IMR-90 (cell line): ENCODE data around the gene ADORA2A. TPM values are rescaled to one million over a fixed set of nuclear protein-coding genes. Genes with fewer than 3 reads are reported as not detected.
"Not testable (repeated sequence)": the region's sequence is repeated elsewhere in the genome, so short reads cannot be mapped to it uniquely, and the experiment has no call there.

Experiments used
- ATAC-seq: fragments of 200-7000 bp; cut with Tn5 transposase; 2 replicates; pipeline ENCODE4 v1.9.1; 2020; ENCODE audit warnings: low read depth, mild to moderate bottlenecking, moderate library complexity
- BruUV-seq: library from RNA; stranded (reverse); fragments of 400-500 nt; replicated peaks from 2 replicates; lab custom pipeline; 2021; lab: Mats Ljungman, UMichigan
- CTCF ChIA-PET: fragments of 300-600 bp; formaldehyde crosslinking; extraction: SDS; loops from one replicate; lab custom pipeline; 2021; ENCODE audit warnings: antibody characterized with exemption; lab: Yijun Ruan, JAX
- POLR2A ChIA-PET: fragments of 300-600 bp; sonication (Branson Sonifier 250); formaldehyde crosslinking; loops from one replicate; lab custom pipeline; 2022; ENCODE audit warnings: antibody characterized with exemption; ENCODE audit not compliant: unreplicated experiment; lab: Charles Lee
- DNase-seq: peaks from one replicate; pipeline ENCODE4 v3.0.0; 2013
- H2AFZ ChIP-seq: replicated peaks from 2 replicates; pipeline ENCODE3; 2013; ENCODE audit warnings: low read length, mild to moderate bottlenecking; ENCODE audit not compliant: poor library complexity
- H2AK5ac ChIP-seq: 2 replicates; pipeline ENCODE4 v1.6.1; 2013; ENCODE audit warnings: low read depth, low read length, inconsistent platforms
- H2AK9ac ChIP-seq: replicated peaks from 2 replicates; pipeline ENCODE3; 2013; ENCODE audit warnings: mild to moderate bottlenecking, low read depth, low read length, moderate library complexity; ENCODE audit not compliant: poor library complexity
- H2BK120ac ChIP-seq: 2 replicates; pipeline ENCODE4 v1.6.1; 2013; ENCODE audit warnings: low read depth, low read length, inconsistent platforms
- H2BK15ac ChIP-seq: 3 replicates; pipeline ENCODE4 v1.6.1; 2013; ENCODE audit warnings: low read depth, low read length, inconsistent platforms
- H2BK20ac ChIP-seq: 2 replicates; pipeline ENCODE4 v1.6.1; 2013; ENCODE audit warnings: low read depth, mild to moderate bottlenecking, inconsistent platforms, low read length, moderate library complexity
- H2BK5ac ChIP-seq: 2 replicates; pipeline ENCODE4 v1.6.1; 2013; ENCODE audit warnings: mild to moderate bottlenecking, low read depth, low read length, inconsistent platforms; ENCODE audit not compliant: poor library complexity, severe bottlenecking
- H3K14ac ChIP-seq: replicated peaks from 2 replicates; pipeline ENCODE4 v1.6.1; 2013; ENCODE audit warnings: low read depth, low read length, inconsistent platforms
- H3K18ac ChIP-seq: 2 replicates; pipeline ENCODE4 v1.6.1; 2013; ENCODE audit warnings: low read depth, low read length, control low read depth
- H3K23ac ChIP-seq: 2 replicates; pipeline ENCODE4 v1.6.1; 2013; ENCODE audit warnings: low read depth, low read length, inconsistent platforms
- H3K27ac ChIP-seq: 2 replicates; pipeline ENCODE4 v1.5.1; 2013; ENCODE audit warnings: mild to moderate bottlenecking, control low read depth, low read length; ENCODE audit not compliant: insufficient read depth
- H3K27me3 ChIP-seq: 2 replicates; pipeline ENCODE4 v1.6.1; 2013; ENCODE audit warnings: low read length; ENCODE audit not compliant: control insufficient read depth, insufficient read depth
- H3K36me3 ChIP-seq: 2 replicates; pipeline ENCODE4 v1.6.1; 2013; ENCODE audit warnings: low read length, mixed read lengths; ENCODE audit not compliant: control insufficient read depth, insufficient read depth
- H3K4ac ChIP-seq: 2 replicates; pipeline ENCODE4 v1.6.1; 2013; ENCODE audit warnings: low read depth, low read length, inconsistent platforms
- H3K4me1 ChIP-seq: 2 replicates; pipeline ENCODE4 v1.6.1; 2013; ENCODE audit warnings: low read length, mixed read lengths; ENCODE audit not compliant: control insufficient read depth, insufficient read depth
- H3K4me2 ChIP-seq: 2 replicates; pipeline ENCODE4 v1.6.1; 2013; ENCODE audit warnings: low read depth, mild to moderate bottlenecking, control low read depth, low read length, moderate library complexity
- H3K4me3 ChIP-seq: 2 replicates; pipeline ENCODE4 v1.5.1; 2013; ENCODE audit warnings: low read depth, mild to moderate bottlenecking, control low read depth, low read length, moderate library complexity; ENCODE audit not compliant: insufficient read depth
- H3K56ac ChIP-seq: 2 replicates; pipeline ENCODE4 v1.6.1; 2013; ENCODE audit warnings: low read length, inconsistent platforms; ENCODE audit not compliant: insufficient read depth; ENCODE audit errors: extremely low read depth
- H3K79me1 ChIP-seq, 2 experiments: 2 replicates each; pipeline ENCODE4 v1.6.1; 2013; ENCODE audit warnings: low read length in 2 of 2, inconsistent platforms in 1 of 2, low read depth in 1 of 2
- H3K9ac ChIP-seq: 2 replicates; pipeline ENCODE4 v1.6.1; 2013; ENCODE audit warnings: low read depth, low read length, control low read depth
- H3K9me1 ChIP-seq: 2 replicates; pipeline ENCODE4 v1.6.1; 2013; ENCODE audit warnings: low read length, inconsistent platforms; ENCODE audit not compliant: insufficient read depth
- H3K9me3 ChIP-seq: 2 replicates; pipeline ENCODE4 v1.6.1; 2013; ENCODE audit warnings: low read length; ENCODE audit not compliant: control insufficient read depth, insufficient read depth
- H4K20me1 ChIP-seq: 2 replicates; pipeline ENCODE4 v1.6.1; 2013; ENCODE audit warnings: low read length, inconsistent platforms; ENCODE audit not compliant: insufficient read depth
- H4K5ac ChIP-seq: 2 replicates; pipeline ENCODE4 v1.6.1; 2013; ENCODE audit warnings: mild to moderate bottlenecking, low read depth, low read length, control low read depth
- H4K8ac ChIP-seq, 2 experiments: 2 replicates each; pipeline ENCODE4 v1.6.1; 2013; ENCODE audit warnings: low read depth in 2 of 2, low read length in 2 of 2, control low read depth in 1 of 2, inconsistent platforms in 1 of 2
- H4K91ac ChIP-seq: 2 replicates; pipeline ENCODE4 v1.6.1; 2013; ENCODE audit warnings: low read depth, low read length, inconsistent platforms; ENCODE audit not compliant: insufficient read depth
- WGBS, 2 experiments: methylation state at CpG; one replicate each; pipeline versions ENCODE4 v1.1.5 to v1.1.7; 2013; ENCODE audit warnings: missing lambda C conversion rate in 2 of 2; ENCODE audit not compliant: insufficient read length in 1 of 2; ENCODE audit errors: extremely low coverage in 2 of 2; 5-methylcytosine and 5-hydroxymethylcytosine counted together
- dilution Hi-C: fragments of 300-500 bp; cut with HindIII; formaldehyde crosslinking; loops from one replicate; pipeline ENCODE4 v1.14.3; 2018; ENCODE audit warnings: low sequenced_read_pairs; ENCODE audit not compliant: unreplicated experiment
- in situ Hi-C: fragments of 300-500 bp; cut with MboI; formaldehyde crosslinking; loops from 3 replicates; pipeline ENCODE4 v1.14.3; 2019; ENCODE audit warnings: low sequenced_read_pairs, inconsistent platforms, mixed read lengths
- intact Hi-C: fragments of 100-400 bp; cut with micrococcal nuclease; formaldehyde crosslinking; loops from 2 replicates; pipeline ENCODE4 v1.10.0; 2022
- polyA plus RNA-seq, 3 experiments: library from polyadenylated mRNA; depleted of rRNA; stranded (reverse); fragments of >200 nt; gene quantifications; 2 replicates each; pipeline ENCODE4 v1.2.3, GENCODE V29; 2012; ENCODE audit warnings: low replicate concordance in 1 of 3
- total RNA-seq: library from RNA; depleted of rRNA; stranded (reverse); fragments of >200 nt; gene quantifications from 2 replicates; pipeline ENCODE4 v1.2.3, GENCODE V29; 2012; rRNA removed

The ADORA2A gene
- total and polyA plus RNA-seq, 2 of the 4 experiments (the other 2 are of a cell fraction) = 0.36 to 1.1 TPM

DNA sequence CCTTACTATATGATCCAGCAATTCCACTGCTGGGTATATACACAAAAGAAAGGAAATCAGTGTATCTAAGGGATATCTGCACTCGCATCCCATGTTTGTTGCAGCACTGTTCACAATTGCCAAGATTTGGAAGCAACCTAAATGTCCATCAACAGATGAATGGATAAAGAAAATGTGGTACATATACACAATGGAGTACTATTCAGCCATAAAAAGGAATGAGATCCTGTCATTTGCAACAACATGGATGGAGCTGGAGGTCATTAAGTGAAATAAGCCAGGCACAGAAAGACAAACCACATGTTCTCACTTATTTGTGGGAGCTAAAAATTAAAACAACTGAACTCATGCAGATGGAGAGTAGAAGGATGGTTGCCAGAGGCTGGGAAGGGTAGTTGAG lies 62.0 kb downstream of the ADORA2A start:
- H3K18ac ChIP-seq, H3K9me3 ChIP-seq, H3K79me1 ChIP-seq, H2AK5ac ChIP-seq, H2BK20ac ChIP-seq, H4K91ac ChIP-seq, H3K9ac ChIP-seq, H2AK9ac ChIP-seq, BruUV-seq, H2AFZ ChIP-seq, H3K56ac ChIP-seq, H2BK120ac ChIP-seq, H3K14ac ChIP-seq, H3K4me2 ChIP-seq, H3K4me3 ChIP-seq, ATAC-seq, H4K5ac ChIP-seq, H3K36me3 ChIP-seq, H4K20me1 ChIP-seq, H2BK15ac ChIP-seq, dilution Hi-C loops, in situ Hi-C loops, H3K4ac ChIP-seq, H3K9me1 ChIP-seq, DNase-seq, H2BK5ac ChIP-seq, H3K23ac ChIP-seq, H3K4me1 ChIP-seq, intact Hi-C loops, H3K27ac ChIP-seq, H4K8ac ChIP-seq, CTCF ChIA-PET, POLR2A ChIA-PET: not testable (repeated sequence)
- WGBS, 2 experiments = no CpG with 5 or more reads among the region's 1 CpG
- H3K27me3 ChIP-seq = peaks cover 11% of the 10 kb centered on the region

Other genes with a start within 250 kb of the ADORA2A start
- 0.18 and 0.28 TPM in 2 replicates for gene SUSD2, start 246.1 kb upstream of the ADORA2A start, total RNA-seq
- 1.6 and 2.4 TPM in 2 replicates for gene SUSD2, start 246.1 kb upstream of the ADORA2A start, polyA plus RNA-seq (2012; rRNA removed)
- gene GGT5, start 182.5 kb upstream of the ADORA2A start, total RNA-seq = 0.18 and 0.28 TPM in 2 replicates
- 3.1 and 5.8 TPM in 2 replicates for gene GGT5, start 182.5 kb upstream of the ADORA2A start, polyA plus RNA-seq (2012; rRNA removed)
- gene SPECC1L, start 156.8 kb upstream of the ADORA2A start, total RNA-seq = 44.1 and 45.5 TPM in 2 replicates
- gene SPECC1L, start 156.8 kb upstream of the ADORA2A start, polyA plus RNA-seq (2012; rRNA removed) = 18.4 and 18.7 TPM in 2 replicates
- under 0.01 TPM in 2 replicates for gene UPB1, start 67.7 kb downstream of the ADORA2A start, total RNA-seq
- gene UPB1, start 67.7 kb downstream of the ADORA2A start, polyA plus RNA-seq (2012; rRNA removed) = 0.02 and 0.03 TPM in 2 replicates
- gene GUCD1, start 127.5 kb downstream of the ADORA2A start, total RNA-seq = 115 and 143 TPM in 2 replicates
- 97.6 and 114 TPM in 2 replicates for gene GUCD1, start 127.5 kb downstream of the ADORA2A start, polyA plus RNA-seq (2012; rRNA removed)
- gene SNRPD3, start 128.4 kb downstream of the ADORA2A start, total RNA-seq = 158 and 177 TPM in 2 replicates
- 222 and 283 TPM in 2 replicates for gene SNRPD3, start 128.4 kb downstream of the ADORA2A start, polyA plus RNA-seq (2012; rRNA removed)
- 1.4 and 1.6 TPM in 2 replicates for gene LRRC75B, start 165.5 kb downstream of the ADORA2A start, total RNA-seq
- 9.4 and 10.7 TPM in 2 replicates for gene LRRC75B, start 165.5 kb downstream of the ADORA2A start, polyA plus RNA-seq (2012; rRNA removed)
- gene GGT1, start 175.6 kb downstream of the ADORA2A start, total RNA-seq = 1.7 and 3.4 TPM in 2 replicates
- gene GGT1, start 175.6 kb downstream of the ADORA2A start, polyA plus RNA-seq (2012; rRNA removed) = 7.3 and 8.1 TPM in 2 replicates